Measurements from ENCODE around the gene KRT85. TPM values are rescaled to one million over a fixed set of nuclear protein-coding genes. Genes with fewer than 3 reads are reported as not detected.
"Not testable (repeated sequence)": the region's sequence is repeated elsewhere in the genome, so short reads cannot be mapped to it uniquely, and the experiment has no call there.

Gene KRT85
- total RNA-seq: not detected

- DNase-seq: no peak
These were observed at the start of gene KRT85 for GRCh38 chr12:52366738-52367485. KRT85 (minus strand) TSS chr12:52367481; CDS start chr12:52367405, 76 bp downstream.

- no peak for DNase-seq
These were observed 49.5 kb upstream of the KRT85 start for GRCh38 chr12:52416795-52417194.

DNA sequence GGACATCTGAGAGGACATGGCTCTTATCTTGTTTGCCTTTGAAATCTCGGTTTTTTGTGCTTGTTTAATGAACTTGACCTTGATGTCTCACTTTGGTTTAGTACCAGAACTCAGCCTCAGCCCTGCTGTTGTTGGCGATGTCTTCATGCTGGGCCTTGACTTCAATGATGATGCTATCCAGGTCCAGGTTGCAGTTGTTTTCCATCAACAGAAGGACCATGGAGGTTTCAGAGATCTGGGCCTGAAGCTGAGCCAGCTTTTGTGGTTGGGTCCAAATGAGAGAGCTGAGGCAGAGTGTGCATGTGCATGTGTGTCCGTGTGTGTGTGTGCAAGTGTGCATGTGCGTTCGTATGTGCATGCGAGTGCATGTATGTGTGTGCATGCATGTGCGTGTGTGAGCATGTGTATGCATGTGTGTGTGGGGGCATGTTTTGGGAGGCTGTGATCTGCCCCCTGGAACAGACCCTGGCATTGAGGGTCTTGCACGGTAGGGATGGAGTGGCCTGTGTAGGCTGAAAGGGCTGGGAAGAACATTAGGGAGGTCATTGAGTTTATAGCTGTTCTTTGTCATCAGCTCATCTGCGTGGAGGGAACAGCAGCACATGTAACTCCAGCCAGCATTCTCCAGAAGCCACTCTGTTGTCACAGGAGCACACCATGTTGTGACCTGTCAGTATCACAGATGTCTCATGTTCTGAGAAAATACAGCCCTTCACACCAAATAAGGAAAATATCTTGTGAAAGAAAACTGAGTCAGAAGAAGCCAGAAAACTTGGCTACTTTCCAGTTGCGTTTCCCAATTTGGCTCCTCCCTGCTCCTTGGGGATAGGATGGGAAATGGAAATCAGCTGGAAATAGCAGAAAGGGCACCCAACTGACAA, 48.8 kb upstream of the KRT85 start:
- DNase-seq: no peak

DNA sequence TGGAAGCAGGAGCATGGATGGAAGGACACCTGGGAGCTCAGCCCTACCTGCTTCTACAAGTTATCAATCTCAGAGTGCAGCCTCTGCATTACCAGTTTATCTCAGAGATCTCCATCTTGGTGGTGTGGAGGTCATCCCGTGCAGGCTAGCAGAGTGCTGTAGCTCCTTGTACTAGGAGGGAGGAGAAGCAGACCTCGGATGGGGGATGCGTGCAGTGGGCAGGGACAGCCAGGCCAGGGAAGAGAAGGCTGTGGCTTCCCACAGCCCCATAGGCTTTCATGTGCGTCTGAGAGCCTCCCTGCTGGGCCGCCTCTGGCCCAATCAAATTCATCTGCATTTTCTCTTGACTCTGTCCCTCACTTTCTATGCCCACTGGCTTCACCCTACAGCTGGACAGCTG, 47.7 kb upstream of the KRT85 start:
- no peak for DNase-seq

- DNase-seq: no peak
These were observed 46.6 kb upstream of the KRT85 start for GRCh38 chr12:52413782-52414345.

DNA sequence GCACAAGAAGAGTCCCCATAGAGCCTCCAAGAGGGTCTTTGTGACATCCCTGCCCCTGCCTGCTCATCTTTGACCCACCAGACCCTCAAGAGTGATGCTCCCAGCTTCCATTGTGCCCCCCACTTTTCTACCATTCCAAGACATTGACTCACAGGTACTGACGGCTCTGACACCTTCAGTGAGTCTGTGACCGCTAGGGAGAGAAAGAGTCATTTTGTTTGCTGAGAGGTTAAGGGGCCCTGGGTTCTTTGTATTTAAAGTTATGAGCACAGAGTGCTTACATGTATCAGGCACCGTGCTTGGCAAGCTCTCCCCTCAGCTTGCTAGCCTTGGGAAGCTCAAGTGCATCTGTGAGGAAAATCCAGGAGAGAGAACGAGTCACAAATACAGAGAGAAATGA, 45.9 kb upstream of the KRT85 start:
- DNase-seq: no peak

DNA sequence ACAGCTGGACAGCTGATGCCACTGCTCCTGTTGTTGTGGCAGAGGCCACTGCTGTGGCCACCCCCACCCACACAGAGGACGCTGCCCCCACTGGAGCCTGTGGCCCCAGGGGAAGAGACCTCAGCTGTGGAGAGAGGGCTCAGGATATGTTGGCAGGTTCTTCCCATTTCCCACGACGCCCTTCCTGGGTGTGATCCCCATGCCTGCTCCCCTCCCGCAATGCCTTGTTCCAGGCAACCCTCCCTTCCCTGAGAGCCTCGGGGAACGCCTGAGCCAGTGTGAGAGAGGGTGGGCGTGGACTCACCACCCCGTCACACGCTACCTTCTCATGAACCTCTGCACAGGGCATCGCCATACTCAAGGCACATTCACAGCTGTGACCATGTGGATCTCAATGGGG, 44.5 kb upstream of the KRT85 start:
- no peak for DNase-seq

- DNase-seq: not testable (repeated sequence)
These were observed 43.4 kb upstream of the KRT85 start for GRCh38 chr12:52410589-52411248.

- DNase-seq: no peak
These were observed 40.6 kb upstream of the KRT85 start for GRCh38 chr12:52407918-52408317.

DNA sequence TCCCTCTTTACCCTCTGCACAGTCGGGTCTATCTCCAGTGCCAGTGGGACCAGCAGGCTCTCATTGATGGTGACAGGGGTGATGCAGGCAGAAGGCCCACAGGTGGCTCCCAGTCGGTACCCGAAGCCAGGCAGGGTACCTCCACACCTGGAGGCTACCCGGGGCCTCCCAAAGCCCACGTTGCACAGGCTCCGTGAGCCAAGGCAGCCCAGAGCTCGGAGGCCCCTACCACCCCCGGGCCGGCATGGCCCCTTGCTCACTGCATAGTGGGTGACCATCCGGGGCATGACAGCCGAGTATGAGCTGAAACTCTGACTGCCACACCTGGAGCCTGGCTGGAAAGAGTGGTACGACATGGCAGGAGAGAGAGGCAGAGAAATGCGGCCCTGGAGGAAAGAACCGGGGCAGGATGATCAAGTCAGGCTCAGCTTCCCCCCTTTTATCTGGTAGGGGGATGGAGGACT, 38.7 kb upstream of the KRT85 start, which contains the start of gene KRT82:
TSS of gene KRT82 (minus strand) at position 414 of the 464 bp plus-strand sequence. CDS start at position 356, 58 bp downstream.
- DNase-seq: no peak

GRCh38 chr12:52404951-52405350, 37.7 kb upstream of the KRT85 start:
- no peak for DNase-seq

GRCh38 chr12:52403561-52403960, 36.3 kb upstream of the KRT85 start:
- DNase-seq: no peak

- DNase-seq: no peak
These were observed 35.7 kb upstream of the KRT85 start for GRCh38 chr12:52402873-52403540.

DNA sequence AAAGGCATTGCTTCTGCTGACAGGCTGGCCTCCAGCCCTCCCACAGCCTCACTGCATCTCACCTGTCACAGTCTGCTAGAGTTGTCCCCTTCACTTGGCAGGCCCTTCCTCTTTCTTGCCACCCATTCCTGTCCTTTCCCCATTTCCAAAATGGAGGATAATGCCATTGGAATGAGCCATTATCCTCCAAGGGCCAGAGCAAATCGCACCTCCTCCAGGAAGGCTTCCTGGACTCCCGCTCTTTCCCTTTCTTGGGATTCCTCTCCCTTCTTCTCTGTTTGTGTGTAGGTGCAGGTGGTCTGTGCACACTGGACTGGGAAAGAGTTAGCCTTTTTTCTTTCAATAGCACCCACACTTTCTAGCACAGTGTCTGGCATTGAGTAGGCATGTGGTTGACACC, 35.1 kb upstream of the KRT85 start:
- DNase-seq: no peak

- no peak for DNase-seq
These were observed 34.6 kb upstream of the KRT85 start for GRCh38 chr12:52401926-52402325.

GRCh38 chr12:52401526-52401925, 34.2 kb upstream of the KRT85 start:
- DNase-seq: no peak

DNA sequence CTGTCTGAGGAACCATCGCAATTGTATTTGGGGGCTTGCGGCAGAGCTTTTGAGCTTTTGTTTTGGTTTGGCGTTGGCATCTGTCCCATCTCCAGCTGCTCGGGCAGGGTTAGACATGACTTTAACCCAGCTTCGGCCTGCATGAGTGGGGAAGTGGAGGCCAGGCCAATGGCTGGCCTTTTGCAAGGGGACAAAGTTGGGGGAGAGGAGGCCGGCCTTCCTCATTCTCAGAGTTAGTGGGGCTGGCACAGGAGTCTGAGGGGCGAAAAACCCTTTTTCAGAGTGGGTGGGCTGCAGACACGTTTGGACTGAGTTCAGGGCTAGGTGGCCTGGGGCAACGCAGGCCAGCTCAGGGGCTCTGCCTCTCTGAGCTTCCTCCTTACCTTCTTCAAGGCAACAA, 33.6 kb upstream of the KRT85 start:
- no peak for DNase-seq

GRCh38 chr12:52399756-52400155, 32.5 kb upstream of the KRT85 start:
- no peak for DNase-seq

DNA sequence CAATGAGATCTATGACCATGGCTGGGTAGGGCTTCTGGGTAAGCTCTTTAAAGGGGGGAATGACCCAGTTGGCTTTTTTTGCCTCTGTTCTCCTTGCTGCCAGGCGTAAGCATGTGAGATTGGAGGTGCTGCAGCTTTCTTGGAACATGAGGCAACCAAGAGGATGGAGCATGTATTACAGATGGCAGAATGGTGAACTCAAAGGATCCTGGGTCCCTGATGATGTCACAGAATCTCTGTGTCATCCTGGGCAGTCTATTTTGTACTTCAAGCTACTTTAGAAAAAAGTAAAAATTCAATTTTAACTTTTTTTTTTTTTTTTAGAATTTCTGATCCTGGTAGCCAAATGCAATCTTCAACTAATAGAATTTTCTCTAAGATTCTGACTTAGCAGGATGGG, 30.9 kb upstream of the KRT85 start:
- no peak for DNase-seq

DNA sequence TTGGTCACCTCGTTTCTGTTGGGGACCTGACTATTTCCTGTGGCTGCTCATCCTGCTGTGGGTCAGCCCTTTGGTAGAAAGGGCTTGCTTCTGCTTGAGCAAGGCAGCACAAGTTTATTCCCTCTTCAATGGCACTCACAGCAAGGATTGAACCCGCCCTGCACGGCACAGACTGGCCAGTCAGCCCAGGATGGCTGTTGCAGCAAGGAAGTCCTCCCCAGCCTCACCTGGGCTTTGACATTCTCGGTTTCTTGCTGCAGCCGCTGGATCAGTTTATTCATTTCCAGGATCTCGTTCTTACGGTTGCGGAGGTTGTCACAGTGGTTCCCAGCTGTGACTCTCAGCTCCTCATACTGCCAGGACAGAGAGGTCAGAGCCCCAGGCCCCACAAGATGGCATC, 29.4 kb upstream of the KRT85 start:
- no peak for DNase-seq

DNA sequence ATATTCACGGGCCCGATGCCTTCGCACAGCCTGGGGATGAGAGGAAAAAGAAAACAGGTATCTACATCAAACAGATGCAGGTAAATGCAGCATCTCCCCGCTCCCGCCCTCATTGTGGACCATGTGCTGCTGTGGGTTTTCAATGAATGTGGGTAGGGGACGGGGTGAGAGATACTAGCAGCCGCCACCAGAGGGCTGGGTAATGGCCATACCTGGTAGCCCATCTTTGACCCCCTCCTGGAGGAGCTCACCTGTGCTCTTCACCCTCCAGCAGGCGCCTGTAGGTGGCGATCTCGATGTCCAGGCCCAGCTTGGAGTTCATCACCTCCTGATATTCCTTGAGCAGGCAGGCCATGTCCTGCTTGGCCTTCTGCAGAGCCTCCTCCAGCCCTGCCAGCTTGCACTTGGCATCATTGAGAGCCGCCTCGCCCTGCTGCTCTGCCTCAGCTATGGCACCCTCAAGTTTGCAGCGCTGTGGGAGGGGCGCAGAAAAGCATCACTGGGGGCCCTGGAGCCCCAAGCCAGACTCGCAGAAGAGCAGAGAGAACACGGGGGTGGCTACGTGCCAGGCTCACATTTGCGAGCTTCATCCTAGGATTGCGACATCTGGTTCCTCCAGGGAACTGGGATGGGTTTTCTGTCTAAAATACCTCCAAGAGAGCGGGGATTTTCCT, 28.6 kb upstream of the KRT85 start:
- no peak for DNase-seq

Data from effector CD4-positive, alpha-beta T cell (primary cell).